Stimulated activated CD8-positive, alpha-beta memory T cell treated with anti-CD3 and anti-CD28 coated beads, Interleukin-4, amount 100 ng/mL, for 24 hours (primary cell): Measurements from ENCODE around the gene AGFG1.

ENCODE experiments used
- DNase-seq: peaks from one replicate; pipeline ENCODE4 v3.0.0-alpha.2; 2020; ENCODE audit warnings: low read depth

The AGFG1 gene

GRCh38 chr2:227462462-227462951 is 9.4 kb upstream of the AGFG1 start:
- DNase-seq: no peak

DNA sequence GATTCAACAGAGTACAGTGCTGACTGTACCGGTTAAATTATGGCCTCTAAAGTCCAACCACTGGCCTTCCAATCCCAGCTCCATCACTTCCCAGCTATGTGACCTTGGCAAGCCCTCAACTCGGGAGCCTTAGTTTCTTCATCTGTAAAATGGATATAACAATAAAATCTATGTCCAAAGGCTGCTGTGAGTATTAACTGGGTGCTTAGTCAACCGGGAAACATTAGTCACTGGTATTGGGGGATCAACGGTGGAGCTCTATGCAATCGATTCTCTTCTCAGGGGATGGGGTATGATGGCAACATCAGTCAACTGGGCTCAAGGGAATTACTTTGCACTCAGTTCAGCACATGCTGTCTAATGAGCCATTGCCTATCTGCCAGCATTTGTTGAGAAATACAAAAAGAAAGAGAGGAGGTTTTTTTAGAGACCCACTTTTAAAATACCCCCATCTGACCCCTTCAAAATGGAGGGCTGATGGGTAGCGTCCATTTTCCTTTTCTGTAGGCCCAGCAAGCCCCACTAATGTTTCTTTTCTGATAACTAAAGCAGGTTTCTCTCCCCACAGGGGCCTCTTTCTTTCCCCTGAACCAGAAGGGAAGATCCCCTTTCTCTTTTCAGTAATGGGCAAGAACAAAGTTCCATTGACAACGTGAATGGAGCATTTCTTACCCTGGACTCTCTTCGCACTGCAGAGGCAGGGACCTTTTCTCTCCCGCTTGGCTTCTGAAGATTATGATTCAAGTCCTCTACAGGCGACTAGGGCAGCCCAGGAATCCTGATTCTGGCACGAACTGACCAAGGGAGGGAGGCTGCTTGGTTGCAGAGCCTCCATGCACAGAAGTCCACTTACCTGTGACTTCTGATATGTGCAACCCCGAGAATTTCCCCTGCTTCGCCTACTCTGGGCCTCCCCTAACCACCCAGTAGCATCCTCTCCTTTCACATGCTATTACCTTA is 8.7 kb upstream of the AGFG1 start:
- DNase-seq: no peak

DNA sequence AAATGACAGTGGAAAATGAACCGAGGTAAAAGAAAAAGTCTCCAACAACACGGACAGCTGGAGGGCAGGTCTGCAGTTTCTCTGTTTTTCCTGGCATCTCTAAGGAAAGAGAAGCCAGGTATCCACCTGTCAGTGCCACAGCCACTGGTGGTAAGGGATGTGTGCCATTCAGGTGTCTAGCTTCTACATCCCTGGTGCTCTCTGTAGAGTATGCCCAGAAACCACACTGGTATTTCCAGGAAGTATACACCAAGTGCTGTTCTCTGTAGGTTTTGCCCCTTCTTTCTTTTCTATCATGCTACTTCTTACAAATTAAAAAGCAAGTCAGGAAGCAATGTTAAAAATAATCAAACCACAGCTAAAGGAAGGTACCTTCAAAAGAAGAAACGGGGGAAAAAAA is 7.6 kb upstream of the AGFG1 start:
- DNase-seq: no peak

DNA sequence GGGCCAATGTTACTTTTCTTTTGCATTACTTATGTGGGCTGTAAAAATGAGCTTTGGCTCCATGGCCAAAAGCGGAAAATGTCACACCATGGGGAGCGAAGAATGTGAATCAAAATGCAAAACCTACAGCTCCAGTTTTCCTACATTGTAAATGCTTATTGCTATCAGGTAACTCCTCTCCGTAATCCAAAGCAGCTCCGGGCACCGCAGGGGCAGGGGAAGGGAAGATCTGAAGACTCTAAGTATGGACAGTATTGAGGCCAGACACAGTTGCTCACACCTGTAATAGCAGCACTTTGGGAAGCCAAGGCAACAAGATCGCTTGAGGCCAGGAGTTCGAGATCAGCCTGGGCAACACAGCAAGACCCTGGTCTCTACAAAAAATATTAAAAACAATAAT is 7.1 kb upstream of the AGFG1 start:
- DNase-seq: no peak

DNA sequence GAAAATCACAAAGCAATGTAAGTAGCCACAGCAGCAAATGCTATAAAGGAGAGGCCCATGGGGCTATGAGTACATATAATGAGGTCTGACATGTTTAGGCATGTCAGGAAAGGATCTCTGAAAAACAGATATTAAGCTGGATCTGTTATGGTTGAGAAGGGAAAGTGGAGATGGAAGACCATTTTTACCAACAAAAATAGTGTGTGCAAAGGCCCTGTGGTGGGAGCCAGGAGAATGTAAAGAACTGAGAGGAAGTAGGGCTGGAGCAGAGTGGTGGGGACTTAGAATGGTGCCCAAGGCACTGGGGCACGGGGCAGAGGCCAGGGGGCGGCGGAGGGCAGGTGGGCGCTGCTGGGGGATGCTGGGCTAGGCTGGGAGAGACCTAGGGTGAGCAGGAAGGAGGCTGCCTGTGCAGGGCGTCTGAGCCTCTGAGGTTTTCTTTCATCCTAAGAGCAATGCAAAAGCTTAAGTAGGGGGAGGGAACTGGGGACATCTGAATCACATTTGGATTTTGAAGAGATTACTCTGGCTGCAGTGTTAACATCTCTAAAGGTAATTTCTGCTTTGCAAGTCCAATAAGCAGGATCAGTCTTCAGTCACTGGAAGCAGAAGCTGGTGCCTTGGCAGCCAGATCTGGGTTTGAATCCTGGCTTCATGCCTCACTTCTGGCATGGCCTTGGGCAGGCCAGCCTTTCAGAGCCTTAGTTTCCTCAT is 4.9 kb upstream of the AGFG1 start:
- DNase-seq: no peak

- DNase-seq: no peak
Observed at GRCh38 chr2:227471412-227471811, 544 bp upstream of the AGFG1 start.

DNA sequence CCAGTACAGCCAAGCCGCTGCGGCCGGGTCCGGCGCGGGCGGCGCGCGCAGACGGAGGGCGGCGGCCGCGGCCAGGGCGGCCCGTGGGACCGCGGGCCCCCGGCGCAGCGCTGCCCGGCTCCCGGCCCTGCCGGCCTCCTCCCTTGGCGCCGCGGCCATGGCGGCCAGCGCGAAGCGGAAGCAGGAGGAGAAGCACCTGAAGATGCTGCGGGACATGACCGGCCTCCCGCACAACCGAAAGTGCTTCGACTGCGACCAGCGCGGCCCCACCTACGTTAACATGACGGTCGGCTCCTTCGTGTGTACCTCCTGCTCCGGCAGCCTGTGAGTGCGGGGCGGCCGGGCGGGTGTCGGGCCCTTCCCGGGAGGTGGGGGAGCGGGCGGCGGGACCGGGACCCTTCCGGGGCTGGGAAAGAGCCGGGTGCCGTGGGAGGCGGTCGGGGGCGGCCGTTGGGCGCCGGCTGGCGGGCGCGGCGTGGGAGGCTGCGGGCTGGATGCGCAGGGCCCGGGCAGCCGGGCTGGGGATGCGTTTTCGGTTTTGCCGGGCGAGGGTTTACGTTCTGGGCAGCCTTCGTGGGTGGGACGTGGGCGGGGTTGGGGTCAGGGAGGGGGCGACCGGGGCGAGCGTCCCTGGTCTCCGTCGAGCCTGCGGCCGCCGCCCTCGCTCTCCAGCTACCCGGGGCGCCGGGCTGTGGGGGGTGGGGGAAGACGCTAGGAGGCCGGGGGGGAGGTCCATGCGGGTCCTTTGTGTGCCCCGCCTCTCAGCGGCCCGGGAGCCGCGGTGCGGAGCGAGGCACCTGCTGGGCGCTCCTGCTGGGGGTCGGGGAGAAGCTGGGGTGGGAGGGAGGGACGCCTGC is 537 bp downstream of the AGFG1 start:
- DNase-seq: peak; percentile 39

GRCh38 chr2:227473122-227473461 is 1.1 kb downstream of the AGFG1 start:
- no peak for DNase-seq

- DNase-seq: no peak
Observed at GRCh38 chr2:227473806-227474205, 1.9 kb downstream of the AGFG1 start.

DNA sequence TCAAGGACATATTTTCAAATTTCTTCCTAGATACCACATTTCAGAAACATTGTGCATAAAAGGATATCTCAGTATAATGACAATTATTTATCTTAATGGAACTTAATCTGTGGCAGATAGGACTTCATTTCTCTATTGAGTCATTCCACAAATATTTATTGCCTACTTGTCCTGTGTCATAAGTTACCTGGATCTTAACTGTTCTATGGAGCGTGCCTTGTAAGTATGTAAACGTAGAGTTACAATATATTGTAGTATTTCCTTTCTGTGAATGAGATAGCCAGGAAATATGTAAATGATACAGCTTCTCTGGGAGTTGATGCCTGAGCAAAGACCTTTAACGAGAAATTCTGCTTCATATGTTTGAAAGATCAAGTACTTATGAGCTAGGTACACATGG is 2.5 kb downstream of the AGFG1 start:
- no peak for DNase-seq

- DNase-seq: no peak
Observed at GRCh38 chr2:227477291-227477690, 5.3 kb downstream of the AGFG1 start.

GRCh38 chr2:227479865-227480475 is 8.0 kb downstream of the AGFG1 start:
- DNase-seq: no peak

DNA sequence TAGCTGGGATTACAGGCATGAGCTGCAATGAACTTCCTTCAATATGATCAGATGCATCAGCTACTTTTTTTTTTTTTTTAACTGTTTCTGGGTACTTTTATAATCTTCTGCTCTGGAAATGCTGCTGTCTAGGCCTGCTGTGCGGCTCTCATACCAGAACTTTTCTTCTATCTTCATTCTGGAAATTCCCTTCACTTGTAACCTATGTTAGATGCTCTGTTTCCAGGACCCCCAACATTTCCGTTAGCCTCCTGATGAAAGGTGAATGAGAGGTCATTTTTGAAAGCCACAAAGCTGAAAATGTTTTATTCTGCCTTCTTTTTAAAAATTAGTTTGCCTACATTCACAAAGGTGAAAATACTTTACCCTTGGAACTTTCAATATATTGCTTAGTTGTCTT is 8.6 kb downstream of the AGFG1 start:
- DNase-seq: no peak

DNA sequence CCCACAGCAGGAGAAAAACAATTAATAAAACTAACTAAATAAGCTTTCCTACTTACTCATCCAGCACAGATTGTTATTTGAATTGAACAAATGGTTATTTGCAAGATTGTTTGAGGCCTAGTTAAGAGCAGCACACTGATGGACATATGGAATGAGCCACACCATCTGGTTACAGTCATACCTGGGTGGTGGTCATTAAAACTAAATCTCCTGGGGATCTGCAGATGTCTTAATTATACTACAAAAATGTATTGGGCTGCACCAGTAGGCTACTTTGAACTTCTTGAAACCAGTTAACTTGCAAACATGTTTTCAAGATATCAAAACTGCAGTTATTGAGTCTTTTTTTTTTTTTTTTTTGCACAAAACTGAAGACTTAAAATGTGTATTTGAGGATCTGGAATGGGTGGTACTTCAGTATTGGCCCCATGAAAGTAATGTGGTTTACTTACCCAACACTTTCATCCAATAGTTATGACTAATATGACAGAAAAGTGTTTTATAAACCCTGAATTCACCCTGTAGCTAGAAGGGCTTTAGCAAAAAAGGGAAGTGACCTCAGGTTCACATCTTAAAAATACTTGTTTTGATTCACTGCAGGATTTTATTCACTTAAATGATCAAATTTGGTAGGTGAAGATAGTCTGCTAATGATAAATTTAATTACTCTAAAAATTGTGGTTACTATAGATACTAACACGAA is 10.8 kb downstream of the AGFG1 start:
- DNase-seq: no peak

- no peak for DNase-seq
Observed at GRCh38 chr2:227485429-227485828, 13.5 kb downstream of the AGFG1 start.

DNA sequence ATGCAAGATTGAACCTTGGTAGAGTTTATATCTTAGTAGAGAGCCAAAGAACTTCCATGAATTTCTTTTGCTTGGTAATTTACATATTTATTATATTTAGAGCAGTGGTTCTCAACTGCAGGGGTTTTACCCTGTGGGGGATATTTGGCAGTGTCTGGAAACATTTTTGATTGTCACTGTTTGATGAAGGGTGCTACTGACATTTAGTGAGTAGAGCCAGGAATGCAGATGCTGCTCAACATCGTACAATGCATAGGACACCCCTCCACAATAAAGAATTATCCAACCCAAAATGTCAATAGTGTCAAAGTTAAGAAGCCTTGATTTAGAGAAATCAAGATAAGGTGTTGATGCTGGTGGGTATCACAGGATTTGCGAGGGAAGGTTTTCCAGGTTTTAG is 14.7 kb downstream of the AGFG1 start:
- DNase-seq: no peak

DNA sequence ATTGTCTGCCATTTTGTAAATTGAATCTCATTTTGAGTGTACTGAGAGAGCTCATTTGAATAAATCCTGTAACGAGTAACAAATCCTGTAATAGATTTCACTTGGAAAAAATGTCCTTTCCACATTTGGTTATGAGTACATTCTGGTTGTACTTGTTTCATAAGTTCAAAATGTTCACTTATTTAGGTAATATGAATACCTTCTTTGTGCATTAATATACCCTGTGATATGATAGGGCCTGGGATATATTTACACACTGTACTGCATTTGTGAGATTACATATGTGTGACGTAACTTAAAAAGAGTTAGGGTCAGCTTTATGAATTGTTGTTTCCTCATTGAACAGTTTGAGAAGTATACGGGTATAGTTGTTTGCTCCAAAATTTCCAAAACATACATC is 16.1 kb downstream of the AGFG1 start:
- DNase-seq: no peak

- DNase-seq: no peak
Observed at GRCh38 chr2:227491386-227491785, 19.4 kb downstream of the AGFG1 start.

- no peak for DNase-seq
Observed at GRCh38 chr2:227493524-227493923, 21.6 kb downstream of the AGFG1 start.

DNA sequence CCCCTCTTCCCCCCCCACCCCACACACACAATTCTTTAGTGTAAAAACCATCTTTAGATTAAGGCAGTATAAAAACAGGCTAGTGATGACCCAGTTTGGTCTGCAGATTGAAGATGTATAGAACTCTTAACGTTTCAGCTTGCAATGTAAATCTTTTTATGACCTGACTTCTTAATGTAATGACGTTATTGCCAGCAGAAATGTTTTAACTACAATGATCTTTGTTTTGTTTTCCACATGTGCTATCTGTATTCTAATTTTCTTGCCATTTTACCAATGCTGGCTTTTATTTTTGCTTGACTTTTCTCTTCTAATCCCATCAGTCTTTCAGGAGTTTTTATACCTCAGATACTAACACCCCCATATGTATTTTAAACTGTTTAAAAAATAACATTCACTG is 25.2 kb downstream of the AGFG1 start:
- no peak for DNase-seq

GRCh38 chr2:227499627-227500300 is 27.8 kb downstream of the AGFG1 start:
- DNase-seq: no peak
